Erythroblast (primary cell): Measurements from ENCODE around the gene ARHGEF40.

ENCODE experiments used
- GATA1 ChIP-seq: IDR thresholded peaks from 2 replicates; pipeline ENCODE4 v1.6.1; 2011; ENCODE audit warnings: low read depth, mild to moderate bottlenecking, control low read depth, low read length, moderate library complexity
- POLR2A ChIP-seq: IDR thresholded peaks from 2 replicates; pipeline ENCODE4 v1.6.1; 2011; ENCODE audit warnings: mild to moderate bottlenecking, low read length

DNA sequence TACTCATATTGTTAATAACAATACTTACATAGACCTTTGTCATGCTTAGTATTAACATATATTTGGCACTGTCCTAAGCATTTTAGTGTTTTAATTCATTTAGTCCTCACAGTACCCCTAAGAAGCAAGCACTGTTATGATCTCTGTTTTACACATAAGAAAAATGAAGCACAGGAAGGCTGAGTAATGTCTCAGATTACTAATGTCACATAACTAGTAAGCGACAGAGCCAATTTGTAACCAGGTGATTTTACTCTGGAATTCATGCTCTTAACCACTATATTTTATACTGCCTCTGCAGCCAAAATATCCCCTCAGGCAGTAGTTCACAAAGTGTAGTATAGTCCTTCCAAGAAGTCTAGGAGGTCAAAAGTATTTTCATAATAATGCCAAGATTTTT, 51.0 kb downstream of the ARHGEF40 start:
- TF ChIP-seq POLR2A, result no peak
- no peak for TF ChIP-seq GATA1
